K562 (cell line): ENCODE measurements around the gene KAT7. TPM values are rescaled to one million over a fixed set of nuclear protein-coding genes. Genes with fewer than 3 reads are reported as not detected.

Experiments
- DNMT1 ChIP-seq: fragments of 450-650 bp; IDR thresholded peaks from 2 replicates; pipeline ENCODE4 v1.6.1; 2016; ENCODE audit warnings: antibody characterized with exemption, mild to moderate bottlenecking
- HDAC2 ChIP-seq: fragments of 450-650 bp; IDR thresholded peaks from 2 replicates; pipeline ENCODE4 v1.6.1; 2016; ENCODE audit warnings: mild to moderate bottlenecking
- HLTF ChIP-seq: fragments of 450-650 bp; IDR thresholded peaks from 2 replicates; pipeline ENCODE4 v1.6.1; 2016
- L3MBTL2 ChIP-seq: fragments of 450-650 bp; IDR thresholded peaks from 2 replicates; pipeline ENCODE4 v1.6.1; 2016; ENCODE audit warnings: mild to moderate bottlenecking, moderate library complexity
- MGA ChIP-seq: fragments of 450-650 bp; IDR thresholded peaks from 2 replicates; pipeline ENCODE4 v1.6.1; 2016; ENCODE audit warnings: mild to moderate bottlenecking, moderate library complexity
- POU5F1 ChIP-seq: fragments of 150-350 bp; IDR thresholded peaks from 2 replicates; pipeline ENCODE4 v1.6.1; 2014; ENCODE audit warnings: borderline replicate concordance, low read length, low read depth, mild to moderate bottlenecking; ENCODE audit not compliant: partially characterized antibody
- SNAPC5 ChIP-seq: fragments of 250-450 bp; sonication (Bioruptor Pico); IDR thresholded peaks from 2 replicates; pipeline ENCODE4 v1.8.0; 2021; ENCODE audit warnings: moderate library complexity, mild to moderate bottlenecking, inconsistent platforms
- STAT5A ChIP-seq: IDR thresholded peaks from 2 replicates; pipeline ENCODE4 v1.6.1; 2012; ENCODE audit warnings: low read length, inconsistent platforms, borderline replicate concordance
- ZBTB26 ChIP-seq: fragments of 450-650 bp; formaldehyde crosslinking; IDR thresholded peaks from 2 replicates; pipeline ENCODE4 v1.4.0; 2022; ENCODE audit warnings: missing genetic modification characterization
- ZNF41 ChIP-seq: fragments of 250-450 bp; sonication (Bioruptor Pico); conservative IDR thresholded peaks from 2 replicates; pipeline ENCODE4 v1.4.0; 2020; ENCODE audit warnings: mild to moderate bottlenecking
- polyA plus RNA-seq, 8 experiments: library from polyadenylated mRNA; depleted of rRNA in 4 of 8; stranded (reverse) in 5 of 8; unstranded in 3 of 8; fragments of >200 nt; fragmentation: Nextera tagmentation in 2 of 8; fragmentation: Illumina TruSeq in 1 of 8; extraction: Ambion mirVana in 2 of 8; extraction: Trizol in 1 of 8; gene quantifications; 2 replicates each; pipeline versions ENCODE4 v1.2.1 to v1.2.3, GENCODE V29; 2011 to 2014; ENCODE audit warnings: inconsistent platforms in 1 of 8, missing spikeins in 1 of 8
- total RNA-seq, 7 experiments: library from RNA; depleted of rRNA in 6 of 7; stranded (reverse); fragments of >200 nt in 6 of 7; fragmentation: Illumina TruSeq in 2 of 7; extraction: Trizol in 2 of 7; gene quantifications; 2 replicates each; pipeline versions ENCODE4 v1.2.1 to v1.2.3, GENCODE V29; 2011 to 2021; ENCODE audit warnings: low replicate concordance in 1 of 7
- TF ChIP-seq, protein P1 (sequence below): sonication (generic); formaldehyde crosslinking; IDR thresholded peaks from 2 replicates; pipeline ENCODE4 v1.8.1; 2023; ENCODE audit warnings: mild to moderate bottlenecking, missing genetic modification reagents
- TF ChIP-seq, protein P2 (sequence below): sonication (generic); formaldehyde crosslinking; IDR thresholded peaks from 2 replicates; pipeline ENCODE4 v1.8.0; 2022; ENCODE audit warnings: missing genetic modification reagents, mild to moderate bottlenecking, borderline replicate concordance

The KAT7 gene
- total and polyA plus RNA-seq, 9 of the 15 experiments (the other 6 are each of a cell fraction or from before 2014, with no cell fraction given), result 10.8 to 57.3 (median 34.8) TPM

DNA sequence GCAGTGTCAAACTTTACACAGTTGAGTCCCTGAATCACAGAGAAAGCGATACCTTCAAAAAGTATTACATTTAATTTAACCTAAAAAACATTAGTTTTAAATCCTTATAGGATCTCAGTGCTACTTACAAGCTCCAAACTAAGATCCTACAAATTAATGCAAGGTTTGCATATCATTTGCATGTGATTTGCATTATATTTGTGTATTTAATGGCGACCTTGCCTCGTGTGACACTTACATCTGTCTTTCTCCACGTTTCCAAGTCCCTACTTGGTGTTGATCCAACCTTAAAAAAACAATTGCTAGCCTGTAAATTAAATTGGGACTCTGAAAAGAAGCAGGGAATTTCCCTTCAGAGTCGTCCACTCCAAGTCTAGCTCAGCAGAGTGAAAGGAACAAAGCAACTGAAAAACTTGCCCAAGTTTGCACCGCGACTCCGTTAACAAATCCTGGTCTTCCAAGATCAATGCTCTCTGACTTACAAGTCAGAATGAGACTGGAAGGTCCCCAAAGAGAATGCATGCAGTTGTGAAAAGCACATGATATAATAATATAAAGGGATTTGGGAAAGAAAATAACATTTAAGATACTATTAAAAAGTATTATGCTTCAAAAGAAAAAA, 23.8 kb upstream of the KAT7 start (continued):
- TF ChIP-seq MGA, result peak; percentile 46
- TF ChIP-seq HDAC2, result no peak
- TF ChIP-seq, protein P1, sequence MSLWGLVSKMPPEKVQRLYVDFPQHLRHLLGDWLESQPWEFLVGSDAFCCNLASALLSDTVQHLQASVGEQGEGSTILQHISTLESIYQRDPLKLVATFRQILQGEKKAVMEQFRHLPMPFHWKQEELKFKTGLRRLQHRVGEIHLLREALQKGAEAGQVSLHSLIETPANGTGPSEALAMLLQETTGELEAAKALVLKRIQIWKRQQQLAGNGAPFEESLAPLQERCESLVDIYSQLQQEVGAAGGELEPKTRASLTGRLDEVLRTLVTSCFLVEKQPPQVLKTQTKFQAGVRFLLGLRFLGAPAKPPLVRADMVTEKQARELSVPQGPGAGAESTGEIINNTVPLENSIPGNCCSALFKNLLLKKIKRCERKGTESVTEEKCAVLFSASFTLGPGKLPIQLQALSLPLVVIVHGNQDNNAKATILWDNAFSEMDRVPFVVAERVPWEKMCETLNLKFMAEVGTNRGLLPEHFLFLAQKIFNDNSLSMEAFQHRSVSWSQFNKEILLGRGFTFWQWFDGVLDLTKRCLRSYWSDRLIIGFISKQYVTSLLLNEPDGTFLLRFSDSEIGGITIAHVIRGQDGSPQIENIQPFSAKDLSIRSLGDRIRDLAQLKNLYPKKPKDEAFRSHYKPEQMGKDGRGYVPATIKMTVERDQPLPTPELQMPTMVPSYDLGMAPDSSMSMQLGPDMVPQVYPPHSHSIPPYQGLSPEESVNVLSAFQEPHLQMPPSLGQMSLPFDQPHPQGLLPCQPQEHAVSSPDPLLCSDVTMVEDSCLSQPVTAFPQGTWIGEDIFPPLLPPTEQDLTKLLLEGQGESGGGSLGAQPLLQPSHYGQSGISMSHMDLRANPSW (CRISPR knock-in tag), result no peak
- TF ChIP-seq POU5F1, result no peak
- TF ChIP-seq SNAPC5 (CRISPR knock-in tag), result peak; percentile 43; the same call in 1 of the 2 replicates
- no peak for TF ChIP-seq DNMT1
- TF ChIP-seq, protein P2, sequence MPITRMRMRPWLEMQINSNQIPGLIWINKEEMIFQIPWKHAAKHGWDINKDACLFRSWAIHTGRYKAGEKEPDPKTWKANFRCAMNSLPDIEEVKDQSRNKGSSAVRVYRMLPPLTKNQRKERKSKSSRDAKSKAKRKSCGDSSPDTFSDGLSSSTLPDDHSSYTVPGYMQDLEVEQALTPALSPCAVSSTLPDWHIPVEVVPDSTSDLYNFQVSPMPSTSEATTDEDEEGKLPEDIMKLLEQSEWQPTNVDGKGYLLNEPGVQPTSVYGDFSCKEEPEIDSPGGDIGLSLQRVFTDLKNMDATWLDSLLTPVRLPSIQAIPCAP, result no peak
- no peak for TF ChIP-seq ZBTB26 (CRISPR knock-in tag)
- TF ChIP-seq STAT5A, result no peak
- peak; percentile 59 for TF ChIP-seq L3MBTL2
- TF ChIP-seq HLTF, result no peak
- TF ChIP-seq ZNF41 (CRISPR knock-in tag), result no peak
